ENCODE results near the gene GCLC. TPM values are rescaled to one million over a fixed set of nuclear protein-coding genes. Genes with fewer than 3 reads are reported as not detected.

The GCLC gene
- total and polyA plus RNA-seq, 9 of the 15 experiments (the other 6 are each of a cell fraction or from before 2014, with no cell fraction given), result 3.9 to 20.0 (median 9.4) TPM

GRCh38 chr6:53547811-53548496 is 3.1 kb upstream of the GCLC start (continued):
- TF ChIP-seq MITF (IDR thresholded peaks at IDR 0.05), result peak; percentile 84
- TF ChIP-seq LCOR (CRISPR knock-in tag; IDR thresholded peaks at IDR 0.05), result peak; percentile 83; the same call in 1 of the 2 replicates
- TF ChIP-seq MYNN (IDR thresholded peaks at IDR 0.05), result peak; percentile 80
- TF ChIP-seq MYNN (CRISPR knock-in tag; IDR thresholded peaks at IDR 0.05), result no peak
- TF ChIP-seq SAP30 (IDR thresholded peaks at IDR 0.05; ENCODE audit: borderline replicate concordance, insufficient read depth, low read depth, low read length, poor library complexity, severe bottlenecking), result peak; percentile 59
- TF ChIP-seq SIN3A (IDR thresholded peaks at IDR 0.05; ENCODE audit: borderline replicate concordance in 2 of 2, control insufficient read depth in 1 of 2, low read depth in 2 of 2, low read length in 2 of 2), result peak; percentile 80 to 87; a peak in 2 of 4 replicates
- TF ChIP-seq ZBTB11 (CRISPR knock-in tag; IDR thresholded peaks at IDR 0.05), result no peak; a peak in 1 of 6 replicates
- TF ChIP-seq XRCC5 (IDR thresholded peaks at IDR 0.05; ENCODE audit: low read depth, low read length), result 0 out of 2 replicates have a peak, but pooled peaks have one; percentile 35
- no peak for TF ChIP-seq ZNF696 (CRISPR knock-in tag; conservative IDR thresholded peaks at IDR 0.05)
- peak; percentile 87; the same call in 1 of the 2 replicates for TF ChIP-seq ATF7 (IDR thresholded peaks at IDR 0.05)
- peak; percentile 99 for TF ChIP-seq HMGN3 (IDR thresholded peaks at IDR 0.05; ENCODE audit: borderline replicate concordance, extremely low read depth, insufficient read length, low read depth, low read length)
- TF ChIP-seq HIVEP1 (CRISPR knock-in tag; IDR thresholded peaks at IDR 0.05), result no peak
- TF ChIP-seq ZNF311 (CRISPR knock-in tag; IDR thresholded peaks at IDR 0.05), result no peak
- TF ChIP-seq SRSF1 (IDR thresholded peaks at IDR 0.05; ENCODE audit: low read depth, low read length), result no peak
- TF ChIP-seq U2AF2 (optimal IDR thresholded peaks at IDR 0.05; ENCODE audit: low read depth, low read length), result no peak
- peak; percentile 98; the same call in 1 of the 2 replicates for TF ChIP-seq FOXP4 (CRISPR knock-in tag; IDR thresholded peaks at IDR 0.05; ENCODE audit: borderline replicate concordance)
- no peak for TF ChIP-seq SFPQ (IDR thresholded peaks at IDR 0.05; ENCODE audit: low read depth, low read length)

Measured in K562 (cell line).